Esophagus mucosa (tissue), 1 donor: Measurements from ENCODE around the gene VASH1. TPM values are rescaled to one million over a fixed set of nuclear protein-coding genes. Genes with fewer than 3 reads are reported as not detected.

Experiments
- ATAC-seq: fragments of 200-7000 bp; cut with Tn5 transposase; one replicate; pipeline ENCODE4 v1.9.1; 2020
- total RNA-seq: library from RNA; stranded (reverse); gene quantifications from one replicate; pipeline ENCODE4 v1.2.4, GENCODE V29; 2023
- donor health status: DM: yes; HTN: yes; CAD: no.

The VASH1 gene
- total RNA-seq, 1 donor from 2014 or later = 1.4 TPM

DNA sequence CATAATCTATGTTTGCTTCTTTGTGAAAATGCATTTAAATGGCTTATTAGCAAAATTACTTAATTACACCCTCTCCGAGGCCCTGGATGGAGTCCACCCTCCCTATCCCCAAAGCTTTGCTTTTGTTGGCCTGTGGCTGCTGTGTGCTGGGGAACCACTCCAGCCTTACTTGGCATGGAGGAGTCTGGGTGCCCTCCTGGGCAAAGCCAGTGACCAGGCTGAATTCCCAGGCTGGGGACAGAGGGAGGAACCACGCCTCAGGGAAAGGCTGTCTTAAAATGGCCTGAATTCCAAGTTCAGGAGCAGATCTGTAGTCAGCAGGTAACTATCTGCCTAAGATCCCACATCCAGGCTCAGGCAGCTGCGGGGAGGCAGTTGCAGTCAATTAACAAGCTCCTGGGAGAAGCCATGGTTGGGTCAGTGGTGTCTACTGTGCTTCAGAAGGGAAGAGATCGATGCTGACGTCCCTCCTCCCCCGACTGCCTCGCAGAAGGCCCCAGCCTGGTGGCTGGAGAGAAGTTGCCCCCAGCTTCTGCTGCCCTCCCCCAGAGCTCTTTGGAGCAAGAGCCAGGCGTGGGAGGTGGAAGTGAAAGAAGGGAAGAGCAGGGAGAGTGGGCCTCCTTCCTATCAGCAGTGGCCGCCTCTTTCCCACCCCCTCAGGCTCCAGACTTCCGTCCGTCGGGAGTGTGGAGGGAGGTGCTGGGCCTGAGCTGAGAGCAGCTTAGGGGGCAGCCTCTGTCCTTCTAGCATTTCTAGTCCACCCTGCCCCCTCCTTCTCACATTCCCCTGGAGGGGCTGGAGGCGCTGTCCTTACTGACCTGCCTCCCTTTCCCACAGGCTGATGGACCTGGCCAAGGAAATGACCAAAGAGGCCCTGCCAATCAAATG lies 11.3 kb downstream of the VASH1 start:
- ATAC-seq = peak; percentile 9

GRCh38 chr14:76773188-76773885 lies 12.1 kb downstream of the VASH1 start:
- peak; percentile 37 for ATAC-seq

- ATAC-seq = no peak
These were observed 12.9 kb downstream of the VASH1 start for GRCh38 chr14:76773956-76774820.

DNA sequence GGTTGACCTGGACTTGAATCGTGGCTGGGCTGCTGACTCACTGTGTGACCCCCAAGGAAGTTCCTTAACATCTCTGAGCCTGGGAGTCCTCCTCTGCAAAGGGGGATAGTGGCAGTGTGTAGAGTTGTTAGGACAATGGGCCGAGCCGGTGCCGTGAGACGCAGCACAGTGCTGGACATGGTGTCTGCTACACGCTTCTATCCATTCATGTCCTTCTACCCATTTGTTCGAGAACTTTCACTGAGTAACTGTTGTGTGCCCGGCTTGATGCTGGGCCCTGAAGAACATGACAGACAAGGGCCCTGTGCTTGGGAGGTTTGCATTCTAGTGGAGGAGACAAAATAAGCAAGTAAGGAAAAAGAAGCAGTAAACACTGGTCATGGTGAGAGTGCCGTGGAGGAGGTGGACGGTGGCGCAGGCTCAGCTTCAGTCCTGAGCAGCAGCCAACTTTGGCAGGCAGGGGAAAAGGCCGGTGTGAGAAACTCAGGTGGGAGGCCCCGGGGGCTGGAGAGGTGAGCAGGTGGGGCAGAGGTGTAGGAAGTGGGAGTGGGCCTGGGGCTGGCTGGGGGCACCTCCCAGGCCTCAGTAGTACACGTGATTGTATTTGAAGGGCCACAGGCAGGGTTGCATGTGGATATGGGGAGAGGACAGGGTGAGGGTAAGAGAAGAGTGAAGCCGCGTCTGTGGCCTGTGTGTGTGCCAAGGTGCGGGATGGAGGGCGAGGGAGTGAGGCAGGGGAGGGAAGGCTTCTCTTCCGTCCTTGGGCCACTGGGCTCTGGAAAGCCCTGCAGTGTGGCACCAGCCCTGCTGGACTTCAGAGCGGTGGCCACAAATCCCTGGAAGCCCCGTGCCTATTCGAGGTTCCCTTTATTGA lies 13.8 kb downstream of the VASH1 start:
- no peak for ATAC-seq

DNA sequence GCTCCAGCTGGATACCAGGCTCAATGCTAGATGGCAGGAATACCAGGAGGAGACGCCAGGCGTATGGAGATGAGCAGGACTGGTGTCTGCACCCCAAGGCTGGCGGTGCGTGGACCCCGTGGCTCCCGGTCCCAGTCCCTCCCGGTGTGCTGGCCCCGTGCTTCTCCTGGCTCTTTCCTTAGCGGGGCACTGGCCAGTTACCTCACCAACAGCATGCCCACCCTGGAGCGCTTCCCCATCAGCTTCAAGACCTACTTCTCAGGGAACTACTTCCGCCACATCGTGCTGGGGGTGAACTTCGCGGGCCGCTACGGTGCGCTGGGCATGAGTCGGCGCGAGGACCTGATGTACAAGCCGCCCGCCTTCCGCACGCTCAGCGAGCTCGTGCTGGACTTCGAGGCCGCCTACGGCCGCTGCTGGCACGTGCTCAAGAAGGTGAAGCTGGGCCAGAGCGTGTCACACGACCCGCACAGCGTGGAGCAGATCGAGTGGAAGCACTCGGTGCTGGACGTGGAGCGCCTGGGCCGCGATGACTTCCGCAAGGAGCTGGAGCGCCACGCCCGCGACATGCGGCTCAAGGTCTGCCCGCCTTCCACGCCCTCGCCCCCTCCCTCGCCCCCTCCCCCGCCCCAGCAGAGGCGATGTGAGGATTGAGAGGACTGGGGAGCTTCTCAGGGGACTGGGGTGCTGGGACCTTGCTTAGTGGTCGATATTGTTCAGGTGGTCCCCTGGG lies 14.6 kb downstream of the VASH1 start:
- no peak for ATAC-seq

DNA sequence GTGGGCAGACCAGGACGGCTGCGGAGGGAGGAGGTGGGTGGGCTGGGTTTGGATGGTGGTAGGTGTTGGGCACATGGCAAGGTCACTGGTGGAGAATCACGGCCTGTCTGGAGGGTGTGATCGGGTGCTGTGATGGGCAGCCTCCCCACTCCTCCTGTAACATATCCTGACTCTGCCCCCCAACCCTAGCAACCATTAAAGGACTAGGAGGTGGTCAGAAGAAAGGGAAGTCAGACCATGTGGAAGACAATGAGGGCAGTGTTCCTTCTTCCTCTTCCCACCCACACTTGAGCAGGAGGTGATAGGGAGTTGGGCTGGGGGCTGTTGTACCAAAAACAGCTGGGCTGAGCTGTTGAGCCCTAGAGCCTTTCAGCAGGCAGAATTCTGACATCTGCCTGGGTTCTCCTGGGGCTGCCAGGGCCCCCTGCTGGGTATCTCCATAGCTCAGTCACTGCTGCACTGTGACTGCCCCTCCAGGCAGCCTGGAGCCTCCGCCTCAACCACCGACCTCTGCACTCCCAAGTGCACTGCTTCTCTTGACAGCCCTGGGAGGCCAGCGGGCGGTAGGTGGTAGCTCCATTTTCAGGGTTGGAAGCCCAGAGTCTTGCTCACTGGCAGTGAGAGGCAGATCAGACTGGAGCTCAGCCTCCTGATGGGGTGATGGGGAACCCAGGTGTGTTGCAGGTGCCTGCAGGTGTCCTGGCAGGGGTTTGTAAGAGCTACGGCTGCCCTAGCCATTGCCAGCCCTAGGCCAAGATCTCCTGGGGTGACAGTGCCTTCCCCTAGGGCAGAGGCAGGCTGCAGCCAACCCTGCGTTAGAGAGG lies 15.4 kb downstream of the VASH1 start:
- no peak for ATAC-seq

DNA sequence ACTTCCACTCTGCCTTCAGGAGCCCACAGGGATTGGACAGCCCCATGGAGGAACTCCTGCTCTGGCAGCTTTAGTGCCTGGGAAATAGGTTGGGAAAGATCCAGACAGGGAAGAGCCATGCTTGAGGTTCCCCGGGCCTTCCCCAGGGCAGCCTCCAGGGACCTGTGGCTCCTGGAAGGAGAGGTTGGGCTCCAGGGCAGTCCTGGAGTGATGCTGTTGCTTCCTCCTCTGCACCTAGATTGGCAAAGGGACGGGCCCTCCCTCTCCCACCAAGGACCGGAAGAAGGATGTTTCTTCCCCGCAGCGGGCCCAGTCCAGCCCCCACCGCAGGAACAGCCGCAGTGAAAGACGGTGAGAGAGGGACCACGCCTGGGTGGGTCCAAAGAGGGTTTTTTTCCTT lies 16.5 kb downstream of the VASH1 start:
- ATAC-seq = no peak

- no peak for ATAC-seq
These were observed 17.4 kb downstream of the VASH1 start for GRCh38 chr14:76778546-76779215.

DNA sequence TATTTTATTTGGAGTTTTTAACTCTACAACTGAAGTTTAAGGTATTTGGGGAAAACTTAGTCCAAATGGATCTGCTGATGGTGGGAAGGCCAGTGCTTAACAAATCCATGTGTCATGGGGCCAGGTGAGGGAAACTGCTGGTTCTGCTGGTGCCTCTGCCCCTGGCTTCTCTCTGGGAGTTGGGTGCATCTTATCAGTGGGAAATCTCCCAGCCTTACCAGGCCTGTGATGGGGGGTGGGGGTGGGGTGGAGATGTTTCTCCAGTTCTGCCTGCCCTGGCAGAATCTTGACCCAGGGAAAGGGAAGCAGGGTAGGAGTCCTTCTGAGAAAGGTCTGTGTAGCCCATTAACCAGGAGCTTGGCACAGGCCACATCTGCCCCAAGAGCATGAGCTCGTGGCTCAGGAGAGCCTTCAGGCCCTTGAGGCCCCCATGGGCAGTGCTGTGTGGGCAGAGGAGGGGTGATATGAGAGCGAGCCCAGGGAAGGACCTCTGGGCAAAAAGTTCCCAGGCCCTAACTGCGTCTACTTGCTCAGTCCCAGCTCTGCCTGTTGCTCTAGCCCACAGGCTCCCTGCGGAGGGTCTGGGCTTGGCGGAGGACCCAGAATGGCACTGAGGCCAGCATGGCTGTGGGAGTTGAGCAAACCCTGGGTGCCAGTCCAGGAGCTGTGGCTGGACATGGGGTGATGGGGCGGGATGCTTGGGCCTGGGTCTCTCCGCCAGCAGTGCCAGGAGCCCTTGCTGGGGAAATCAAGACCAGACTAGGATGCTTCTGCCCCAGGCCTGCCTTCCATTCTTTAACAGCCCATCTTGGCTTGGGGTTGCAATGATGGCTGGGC lies 18.2 kb downstream of the VASH1 start:
- no peak for ATAC-seq

DNA sequence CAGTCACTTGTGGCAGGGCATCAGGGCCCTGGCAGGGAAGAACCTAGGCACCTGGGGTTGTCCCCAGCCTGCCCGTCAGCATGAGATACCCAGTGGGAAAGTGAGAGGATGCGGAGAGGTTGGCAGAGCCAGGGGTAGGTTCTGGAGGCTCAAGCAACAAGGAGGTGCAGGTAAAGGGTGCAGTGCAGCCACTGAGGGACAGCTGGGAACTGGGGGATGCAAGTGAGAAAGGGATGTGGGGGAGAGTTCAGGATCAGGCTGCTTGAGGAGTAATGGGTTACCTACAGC lies 18.7 kb downstream of the VASH1 start:
- no peak for ATAC-seq

GRCh38 chr14:76780360-76780759 lies 19.1 kb downstream of the VASH1 start:
- ATAC-seq = no peak

DNA sequence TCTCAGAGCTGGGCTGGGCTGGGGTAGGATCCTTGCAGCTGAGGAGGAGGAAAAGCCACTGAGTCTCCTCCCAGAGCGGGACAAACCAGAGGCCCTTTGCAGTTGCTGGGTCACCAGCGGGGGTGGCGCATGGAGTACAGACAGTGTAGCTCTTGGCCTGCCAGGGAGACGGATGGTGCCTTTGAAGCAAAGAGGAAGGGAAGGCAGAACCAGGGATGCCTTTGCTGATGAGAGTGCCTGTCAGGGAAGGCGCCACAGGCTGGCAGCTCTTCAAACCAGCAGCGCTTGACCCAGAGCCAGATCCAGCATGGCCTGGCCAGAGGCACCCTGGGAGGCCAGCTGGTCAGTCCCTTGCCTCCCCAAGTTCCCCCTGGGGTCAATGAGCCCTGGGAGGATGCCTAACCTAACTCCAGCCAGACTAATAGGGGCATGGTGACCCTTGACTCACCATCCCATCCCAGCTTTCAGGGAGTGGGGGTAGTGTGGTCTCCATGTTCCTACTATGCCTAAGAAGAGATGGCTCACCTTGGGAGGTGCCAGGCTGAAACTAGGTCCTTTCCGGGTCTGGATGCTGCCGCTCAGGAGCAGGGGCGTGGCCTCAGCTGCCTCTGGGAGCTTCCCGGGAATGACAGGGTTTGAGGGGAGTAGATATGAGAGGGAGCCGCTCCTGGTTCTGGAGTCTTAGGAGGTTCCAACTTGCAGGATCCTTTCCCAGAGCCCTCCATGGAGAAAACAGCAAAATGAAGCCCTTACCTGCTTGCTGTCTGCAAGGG lies 19.8 kb downstream of the VASH1 start:
- ATAC-seq = no peak

GRCh38 chr14:76781648-76782051 lies 20.4 kb downstream of the VASH1 start:
- ATAC-seq = no peak

- no peak for ATAC-seq
These were observed 21.0 kb downstream of the VASH1 start for GRCh38 chr14:76782115-76782884.

GRCh38 chr14:76782885-76783566 lies 21.8 kb downstream of the VASH1 start:
- ATAC-seq = no peak

DNA sequence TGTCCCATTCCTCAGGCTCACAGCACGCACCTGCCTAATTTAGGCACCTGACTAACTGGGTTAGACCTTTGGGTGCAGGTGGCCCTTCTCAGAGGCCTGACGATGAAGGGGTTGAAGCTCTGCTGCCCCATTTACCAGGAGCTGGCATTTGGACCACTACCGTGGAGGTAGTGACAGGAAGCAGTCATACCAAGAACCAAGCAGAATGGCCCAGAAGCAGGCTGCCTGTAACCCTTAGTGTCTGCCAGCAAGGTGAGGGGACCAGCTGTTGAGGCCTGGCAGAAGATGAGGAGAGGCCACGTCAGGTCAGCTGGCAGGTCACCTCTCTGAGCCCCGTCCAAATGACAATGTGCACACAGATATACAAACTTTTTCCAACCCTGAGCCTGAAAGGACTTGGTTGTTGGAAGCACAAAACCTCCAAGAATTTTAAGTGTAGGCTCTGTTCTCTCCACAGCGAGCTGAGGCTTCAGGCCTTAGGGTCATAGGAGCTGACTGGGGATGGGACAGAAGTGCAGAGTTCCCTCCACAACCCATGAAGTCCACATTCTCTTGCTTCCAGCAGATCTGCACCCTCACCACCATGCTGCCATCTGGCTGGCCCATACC lies 23.1 kb downstream of the VASH1 start:
- ATAC-seq = no peak
